DND-41 (cell line): ENCODE results near the gene HIP1.

Experiments used
- ATAC-seq: fragments of 200-7000 bp; cut with Tn5 transposase; 3 replicates; pipeline ENCODE4 v1.9.1; 2021; ENCODE audit warnings: low read depth; ENCODE audit not compliant: insufficient read depth
- DNase-seq: peaks from one replicate; pipeline ENCODE4 v3.0.0-alpha.2; 2020
- H2AFZ ChIP-seq: 2 replicates; pipeline ENCODE4 v1.6.0; 2012; ENCODE audit warnings: low read depth, low read length
- H3K27ac ChIP-seq: 2 replicates; pipeline ENCODE4 v1.5.1; 2012; ENCODE audit warnings: low read length, inconsistent platforms
- H3K27me3 ChIP-seq: fragments of 200-600 bp; sonication (generic); 2 replicates; pipeline ENCODE4 v1.6.0; 2012; ENCODE audit warnings: low read length, mild to moderate bottlenecking, inconsistent platforms; ENCODE audit not compliant: insufficient read depth, poor library complexity
- H3K36me3 ChIP-seq: 2 replicates; pipeline ENCODE4 v1.5.1; 2012; ENCODE audit warnings: low read length, inconsistent platforms; ENCODE audit not compliant: insufficient read depth
- H3K4me1 ChIP-seq: 2 replicates; pipeline ENCODE4 v1.5.1; 2012; ENCODE audit warnings: mild to moderate bottlenecking, low read length; ENCODE audit not compliant: insufficient read depth
- H3K4me2 ChIP-seq: 2 replicates; pipeline ENCODE4 v1.6.0; 2012; ENCODE audit warnings: mild to moderate bottlenecking, moderate library complexity, low read length, inconsistent platforms; ENCODE audit not compliant: insufficient read depth
- H3K4me3 ChIP-seq, 2 experiments: fragments of 200-600 bp in 1 of 2; shearing (Covaris generic) in 1 of 2; 2 replicates each; pipeline ENCODE4 v1.5.1; 2012 to 2016; ENCODE audit warnings: inconsistent platforms in 2 of 2, low read length in 2 of 2, mild to moderate bottlenecking in 2 of 2, low read depth in 1 of 2, moderate library complexity in 1 of 2
- H3K79me2 ChIP-seq: 2 replicates; pipeline ENCODE4 v1.6.0; 2012; ENCODE audit warnings: low read length, inconsistent platforms; ENCODE audit not compliant: insufficient read depth
- H3K9ac ChIP-seq: 2 replicates; pipeline ENCODE4 v1.6.0; 2012; ENCODE audit warnings: low read depth, mild to moderate bottlenecking, inconsistent platforms, low read length, moderate library complexity
- H3K9me3 ChIP-seq: 2 replicates; pipeline ENCODE4 v1.5.1; 2012; ENCODE audit warnings: low read length, moderate library complexity, mild to moderate bottlenecking, inconsistent platforms; ENCODE audit not compliant: insufficient read depth, severe bottlenecking
- H4K20me1 ChIP-seq: 2 replicates; pipeline ENCODE4 v1.6.0; 2012; ENCODE audit warnings: low read length; ENCODE audit not compliant: insufficient read depth
- CTCF ChIP-seq: IDR thresholded peaks from 2 replicates; pipeline ENCODE4 v1.5.1; 2012; ENCODE audit warnings: borderline replicate concordance, low read length, moderate library complexity, mild to moderate bottlenecking; ENCODE audit not compliant: poor library complexity, severe bottlenecking; ENCODE audit errors: extremely low read depth
- EZH2 ChIP-seq: IDR thresholded peaks from 3 replicates; pipeline ENCODE4 v1.6.1; 2012; ENCODE audit warnings: borderline replicate concordance, low read depth, mild to moderate bottlenecking, moderate library complexity, low read length, inconsistent platforms; ENCODE audit not compliant: severe bottlenecking

HIP1 gene

GRCh38 chr7:75737856-75738603 lies 711 bp downstream of the HIP1 start:
- ATAC-seq = no peak
- H3K27ac ChIP-seq = no peak overlapping the region; the same call in 1 of the 2 replicates
- peaks cover 22% of the 10 kb centered on the region for H3K4me1 ChIP-seq

GRCh38 chr7:75735581-75736350 lies 3.0 kb downstream of the HIP1 start:
- H3K27ac ChIP-seq = no peak overlapping the region
- no peaks in the 10 kb centered on the region for H4K20me1 ChIP-seq
- TF ChIP-seq CTCF = no peak
- TF ChIP-seq EZH2 = no peak
- H3K9ac ChIP-seq = no peak overlapping the region
- DNase-seq (no peak), ATAC-seq (no peak)
- no peaks in the 10 kb centered on the region for H3K36me3 ChIP-seq
- H3K4me3 ChIP-seq = no peak overlapping the region
- no peaks in the 10 kb centered on the region for H3K9me3 ChIP-seq
- H3K27me3 ChIP-seq = peaks cover 5% of the 10 kb centered on the region
- H3K4me1 ChIP-seq = peaks cover 22% of the 10 kb centered on the region
- H3K79me2 ChIP-seq = no peaks in the 10 kb centered on the region
- no peak overlapping the region for H2AFZ ChIP-seq
- no peak overlapping the region for H3K4me2 ChIP-seq

More at GRCh38 chr7:75737856-75738603, 711 bp downstream of the HIP1 start:
- Histone ChIP-seq H3K27me3 (peaks cover 5% of the 10 kb centered on the region), H3K4me2 (peak overlapping the region; percentile 89), H2AFZ (peak overlapping the region; percentile 97), H3K79me2 (no peaks in the 10 kb centered on the region), H4K20me1 (no peaks in the 10 kb centered on the region), H3K9me3 (no peaks in the 10 kb centered on the region), H3K9ac (peak overlapping the region; percentile 66), H3K36me3 (no peaks in the 10 kb centered on the region), H3K4me3 (peak overlapping the region; percentile 46 to 90)
- no peak for DNase-seq
- TF ChIP-seq EZH2 (no peak), CTCF (no peak)

DNA sequence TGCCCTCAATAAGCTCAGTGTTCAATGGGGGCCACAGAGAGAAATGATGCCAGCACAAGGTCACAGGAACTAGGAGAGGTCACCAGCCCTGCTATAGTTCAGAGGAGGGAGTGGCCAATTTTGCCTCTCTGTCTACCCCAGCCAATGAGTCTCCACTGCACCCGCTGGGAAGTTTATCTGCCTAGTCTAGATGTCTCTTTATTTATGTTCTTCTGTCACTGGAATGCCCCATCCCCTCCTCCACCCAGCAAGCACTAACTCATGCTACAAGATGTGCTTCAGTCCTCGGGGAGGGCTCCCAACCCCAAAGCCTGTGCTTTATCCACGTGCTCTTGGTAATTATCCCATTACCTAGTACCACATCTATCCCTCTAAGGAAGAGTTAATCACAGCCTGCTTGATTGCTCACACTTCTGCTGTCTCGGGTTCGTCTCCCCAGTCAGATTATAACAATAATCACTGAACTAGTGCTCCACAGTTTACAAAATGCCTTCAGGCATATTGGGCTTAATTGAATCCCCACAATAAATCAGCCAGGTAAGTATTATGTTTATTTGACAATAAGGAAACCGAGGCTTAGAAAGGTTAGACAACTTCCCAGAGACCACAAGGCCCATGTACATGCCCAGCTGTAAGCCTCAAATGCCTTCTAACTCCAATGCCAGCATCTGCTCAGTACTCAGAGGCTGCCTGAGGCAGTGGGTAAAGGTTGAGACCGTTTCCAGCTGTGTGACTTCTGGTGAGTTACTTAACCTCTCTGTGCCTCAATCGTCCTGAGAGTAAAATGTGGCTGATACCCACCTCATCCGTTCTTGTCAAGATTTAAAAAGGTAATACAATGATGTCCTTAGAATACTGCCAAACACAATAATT lies 3.9 kb downstream of the HIP1 start:
- no peak for TF ChIP-seq CTCF
- TF ChIP-seq EZH2 = no peak
- Histone ChIP-seq H3K27me3 (peaks cover 5% of the 10 kb centered on the region), H3K4me3 (no peak overlapping the region), H3K4me1 (peaks cover 19% of the 10 kb centered on the region), H3K27ac (no peak overlapping the region), H3K36me3 (no peaks in the 10 kb centered on the region), H3K4me2 (no peak overlapping the region), H2AFZ (no peak overlapping the region), H4K20me1 (no peaks in the 10 kb centered on the region), H3K79me2 (no peaks in the 10 kb centered on the region), H3K9me3 (no peaks in the 10 kb centered on the region), H3K9ac (no peak overlapping the region)
- DNase-seq = no peak
- no peak for ATAC-seq
